Inferior parietal cortex (tissue), 1 donor: ENCODE data around the gene ERGIC2.
"Not testable (repeated sequence)": the region's sequence is repeated elsewhere in the genome, so short reads cannot be mapped to it uniquely, and the experiment has no call there.

Experiments used
- DNase-seq: peaks from one replicate; pipeline ENCODE4 v3.0.0-alpha.2; 2016; ENCODE audit errors: extremely low spot score

The ERGIC2 gene

DNA sequence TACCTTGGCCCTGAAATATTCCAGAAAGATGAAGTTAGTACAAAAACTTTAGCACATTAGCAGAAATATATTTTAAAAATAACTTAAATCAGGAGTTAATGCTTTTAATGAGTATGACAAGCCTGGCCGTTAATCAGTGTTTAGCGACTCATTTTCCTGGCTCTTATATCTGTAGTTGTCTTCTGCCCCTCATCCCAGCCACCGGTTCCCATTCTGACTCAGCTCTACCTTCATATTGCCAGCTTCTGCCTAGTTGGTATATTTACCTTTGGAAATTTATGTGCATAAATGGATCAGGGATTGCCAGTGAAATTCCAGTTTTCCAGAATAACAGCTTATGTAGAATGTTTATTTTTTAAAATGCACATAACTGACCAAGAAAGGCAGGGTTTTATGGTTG lies 79.9 kb downstream of the ERGIC2 start:
- DNase-seq = no peak

GRCh38 chr12:29299633-29300032 lies 81.3 kb downstream of the ERGIC2 start:
- no peak for DNase-seq

- no peak for DNase-seq
These were observed 89.7 kb downstream of the ERGIC2 start for GRCh38 chr12:29291226-29291625.

GRCh38 chr12:29290475-29290874 lies 90.5 kb downstream of the ERGIC2 start:
- not testable (repeated sequence) for DNase-seq

DNA sequence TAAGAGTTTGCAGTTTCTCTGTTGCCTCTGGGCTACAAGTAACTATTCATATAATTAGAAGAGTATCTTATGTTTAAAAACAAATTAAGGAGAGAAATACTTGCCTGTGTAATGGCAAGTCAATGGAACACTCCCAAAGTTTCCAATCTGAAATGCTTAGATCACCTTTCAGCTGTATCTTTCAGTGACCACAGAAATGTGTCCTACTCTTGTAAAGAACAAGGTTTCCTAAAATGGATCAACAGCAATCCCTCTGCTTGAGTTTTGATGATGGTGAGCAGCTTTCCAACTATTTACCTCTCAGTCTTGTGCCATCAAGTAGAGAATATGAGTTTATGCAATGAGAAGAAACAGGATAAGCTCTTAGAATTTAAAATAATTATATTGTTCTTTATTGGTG lies 92.9 kb downstream of the ERGIC2 start:
- DNase-seq = no peak

DNA sequence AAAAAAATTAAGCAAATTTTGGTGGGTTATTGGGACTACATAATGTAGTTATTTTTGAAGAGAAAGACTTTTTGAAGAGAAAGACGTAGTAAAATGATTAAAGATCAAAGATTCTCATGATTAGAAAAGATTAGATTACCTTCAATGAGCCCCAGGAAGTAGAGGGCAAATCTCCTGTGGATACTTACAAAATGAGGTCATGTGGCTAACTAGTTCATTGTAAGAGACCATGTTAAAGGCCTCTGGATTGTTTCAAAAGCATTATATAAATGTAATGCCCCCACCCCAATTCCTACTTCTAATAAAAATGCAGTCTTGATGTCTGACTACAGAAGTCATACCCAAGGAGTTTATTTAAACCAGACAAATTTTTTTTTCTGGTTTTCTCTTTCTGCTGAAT lies 93.3 kb downstream of the ERGIC2 start:
- no peak for DNase-seq
